ENCODE data around the gene MACROD2. TPM values are rescaled to one million over a fixed set of nuclear protein-coding genes. Genes with fewer than 3 reads are reported as not detected.
"Not testable (repeated sequence)": the region's sequence is repeated elsewhere in the genome, so short reads cannot be mapped to it uniquely, and the experiment has no call there.

The MACROD2 gene
- total RNA-seq, 1 donor from 2014 or later: 6.4 TPM

DNA sequence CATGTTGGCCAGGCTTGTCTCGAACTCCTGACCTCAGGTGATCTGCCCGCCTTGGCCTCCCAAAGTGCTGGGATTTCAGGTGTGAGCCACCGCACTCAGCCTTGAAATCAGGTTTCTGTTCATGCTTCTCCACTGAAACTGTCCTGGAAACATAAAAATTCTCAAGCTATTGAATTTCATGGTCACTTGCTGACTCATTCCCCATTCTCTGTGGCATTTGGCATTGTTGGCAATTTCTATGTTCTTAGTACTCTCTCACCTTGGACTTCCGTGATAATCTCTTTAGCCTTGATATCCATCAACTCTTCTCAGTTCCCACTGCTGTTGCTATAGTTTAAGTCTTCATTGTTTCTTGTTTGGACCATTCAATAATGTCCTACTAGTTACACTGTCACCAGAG, 11.1 kb upstream of the MACROD2 start:
- DNase-seq (ENCODE audit: low read depth, low spot score): no peak
- peaks cover 3% of the 10 kb centered on the region for H3K9me3 Mint-ChIP-seq
- H3K36me3 Mint-ChIP-seq (ENCODE audit: low read depth): no peaks in the 10 kb centered on the region
- H3K27me3 Mint-ChIP-seq (ENCODE audit: low read depth): peaks cover 4% of the 10 kb centered on the region
- H3K4me1 Mint-ChIP-seq: no peaks in the 10 kb centered on the region
- no peak for TF ChIP-seq CTCF (conservative IDR thresholded peaks at IDR 0.05)
- H3K27ac Mint-ChIP-seq (ENCODE audit: unreplicated experiment): no peak overlapping the region
- no peak overlapping the region for H3K4me3 Mint-ChIP-seq

GRCh38 chr20:13990465-13990864, 4.9 kb upstream of the MACROD2 start, which contains the start of gene SEL1L2:
Gene SEL1L2, minus strand, starts transcription at chr20:13990614. Its CDS starts 80 bp downstream, at chr20:13990534.
- Mint-ChIP-seq H3K4me1 (peaks cover 13% of the 10 kb centered on the region), H3K4me3 (peak within 1 kb of the TSS; percentile 46)

DNA sequence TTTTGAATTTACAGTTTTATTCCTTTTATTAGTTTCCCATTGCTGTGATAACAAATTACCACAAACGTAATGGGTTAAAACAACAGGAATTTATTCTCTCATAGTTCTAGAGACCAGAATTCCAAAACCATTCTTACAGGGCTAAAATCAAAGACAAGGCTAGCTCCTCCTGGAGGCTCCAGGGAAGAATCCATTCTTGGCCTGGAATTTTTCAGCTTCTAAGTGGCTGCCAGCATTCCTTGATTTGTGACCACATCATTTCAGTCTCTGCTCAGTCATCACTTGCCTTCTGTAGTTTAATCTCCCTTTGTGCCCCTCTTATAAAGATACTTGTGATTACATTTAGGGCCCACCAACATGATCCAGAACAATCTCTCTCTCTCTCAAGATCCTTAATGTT, 4.0 kb upstream of the MACROD2 start:
- Mint-ChIP-seq H3K4me3 (no peak overlapping the region), H3K36me3 (ENCODE audit: low read depth) (peaks cover 11% of the 10 kb centered on the region), H3K9me3 (peaks cover 12% of the 10 kb centered on the region), H3K4me1 (peaks cover 16% of the 10 kb centered on the region), H3K27me3 (ENCODE audit: low read depth) (peaks cover 6% of the 10 kb centered on the region), H3K27ac (ENCODE audit: unreplicated experiment) (no peak overlapping the region)
- DNase-seq (ENCODE audit: low read depth, low spot score): no peak
- no peak for TF ChIP-seq CTCF (conservative IDR thresholded peaks at IDR 0.05)

More at GRCh38 chr20:13990465-13990864, 4.9 kb upstream of the MACROD2 start, which contains the start of gene SEL1L2:
- Mint-ChIP-seq H3K27ac (ENCODE audit: unreplicated experiment) (peak within 1 kb of the TSS; percentile 86), H3K27me3 (ENCODE audit: low read depth) (peaks cover 3% of the 10 kb centered on the region), H3K9me3 (peaks cover 12% of the 10 kb centered on the region), H3K36me3 (ENCODE audit: low read depth) (peaks cover 11% of the 10 kb centered on the region)
- DNase-seq (ENCODE audit: low read depth, low spot score): peak; percentile 25
- TF ChIP-seq CTCF (conservative IDR thresholded peaks at IDR 0.05): no peak

DNA sequence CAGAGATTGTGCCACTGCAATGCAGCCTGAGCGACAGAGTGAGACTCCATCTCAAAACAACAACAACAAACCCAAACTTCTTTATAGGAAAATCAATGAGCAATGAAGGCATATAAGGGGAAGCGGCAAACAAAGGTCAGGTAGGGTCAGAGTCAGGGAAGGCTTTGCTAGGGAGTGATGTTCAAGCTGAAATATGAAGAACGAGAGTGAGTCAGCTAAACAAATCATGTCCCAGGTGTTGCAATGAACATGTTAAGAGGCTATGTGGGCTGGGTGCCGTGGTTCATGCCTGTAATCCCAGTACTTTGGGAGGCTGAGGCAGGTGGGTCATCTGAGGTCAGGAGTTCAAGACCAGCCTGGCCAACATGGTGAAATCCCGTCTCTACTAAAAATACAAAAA, 3.4 kb upstream of the MACROD2 start:
- not testable (repeated sequence) for H3K27ac Mint-ChIP-seq (ENCODE audit: unreplicated experiment); DNase-seq (ENCODE audit: low read depth, low spot score)
- H3K9me3 Mint-ChIP-seq: peaks cover 12% of the 10 kb centered on the region
- H3K4me1 Mint-ChIP-seq: peaks cover 20% of the 10 kb centered on the region
- H3K36me3 Mint-ChIP-seq (ENCODE audit: low read depth): peaks cover 11% of the 10 kb centered on the region
- H3K27me3 Mint-ChIP-seq (ENCODE audit: low read depth): peaks cover 12% of the 10 kb centered on the region
- H3K4me3 Mint-ChIP-seq: peak overlapping the region; percentile 10

DNA sequence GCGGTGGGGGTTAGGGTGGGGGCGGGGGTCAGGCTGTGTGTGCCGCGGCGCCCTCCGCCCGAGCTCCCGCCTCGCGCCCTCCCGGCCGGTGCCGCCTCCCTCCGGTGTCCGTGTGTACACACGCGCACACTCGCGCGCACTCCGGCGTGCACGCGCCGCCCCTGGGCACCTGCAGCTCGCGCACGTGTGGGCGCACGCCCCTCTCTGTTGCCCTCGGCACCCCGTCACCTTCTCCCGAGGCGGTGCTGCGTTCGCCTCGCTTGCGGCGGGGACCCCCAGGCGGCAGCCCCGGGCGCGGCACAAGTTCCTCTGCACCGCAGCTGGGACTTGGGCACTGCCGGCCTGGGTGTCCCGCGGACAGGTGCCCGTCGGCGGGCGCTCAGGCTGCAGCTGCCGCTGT, 525 bp downstream of the MACROD2 start:
- TF ChIP-seq CTCF (conservative IDR thresholded peaks at IDR 0.05): peak; percentile 35
- Mint-ChIP-seq H3K9me3 (peaks cover 10% of the 10 kb centered on the region), H3K4me1 (peaks cover 12% of the 10 kb centered on the region), H3K4me3 (peak overlapping the region; percentile 95), H3K27me3 (ENCODE audit: low read depth) (peaks cover 17% of the 10 kb centered on the region), H3K36me3 (ENCODE audit: low read depth) (peaks cover 9% of the 10 kb centered on the region), H3K27ac (ENCODE audit: unreplicated experiment) (no peak overlapping the region)
- peak; percentile 26 for DNase-seq (ENCODE audit: low read depth, low spot score)

DNA sequence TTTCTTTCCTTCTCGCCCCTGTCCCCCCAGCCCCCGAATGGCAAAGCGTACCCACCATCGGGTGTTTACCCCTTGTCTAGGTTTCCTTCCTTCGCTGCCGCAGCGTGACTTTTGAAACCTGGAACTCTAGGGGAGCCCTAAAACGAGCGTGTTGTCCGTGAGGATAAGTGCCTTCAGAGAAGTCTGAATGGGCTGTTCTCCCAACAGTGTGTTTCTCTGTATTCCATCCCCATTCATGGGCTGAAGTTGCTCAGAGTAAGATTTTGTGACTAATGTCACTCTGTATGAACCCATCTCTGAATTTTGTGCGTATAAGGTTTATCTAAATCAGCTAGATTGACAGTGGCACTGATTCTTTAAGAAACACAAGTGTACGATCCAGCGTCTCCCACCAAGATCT, 949 bp downstream of the MACROD2 start:
- no peak for TF ChIP-seq CTCF (conservative IDR thresholded peaks at IDR 0.05)
- Mint-ChIP-seq H3K9me3 (peaks cover 10% of the 10 kb centered on the region), H3K27ac (ENCODE audit: unreplicated experiment) (no peak overlapping the region)

More for the DNA sequence above, 949 bp downstream of the MACROD2 start:
- no peak for DNase-seq (ENCODE audit: low read depth, low spot score)
- peaks cover 17% of the 10 kb centered on the region for H3K27me3 Mint-ChIP-seq (ENCODE audit: low read depth)
- H3K36me3 Mint-ChIP-seq (ENCODE audit: low read depth): peaks cover 9% of the 10 kb centered on the region
- peaks cover 12% of the 10 kb centered on the region for H3K4me1 Mint-ChIP-seq
- peak overlapping the region; percentile 95 for H3K4me3 Mint-ChIP-seq

Data from neural crest cell (in vitro differentiated cells).